ENCODE measurements around the gene TNRC6C. TPM values are rescaled to one million over a fixed set of nuclear protein-coding genes. Genes with fewer than 3 reads are reported as not detected.

The TNRC6C gene
- total RNA-seq, 4 donors from 2014 or later = 6.4 to 20.5 (median 10.5) TPM

DNA sequence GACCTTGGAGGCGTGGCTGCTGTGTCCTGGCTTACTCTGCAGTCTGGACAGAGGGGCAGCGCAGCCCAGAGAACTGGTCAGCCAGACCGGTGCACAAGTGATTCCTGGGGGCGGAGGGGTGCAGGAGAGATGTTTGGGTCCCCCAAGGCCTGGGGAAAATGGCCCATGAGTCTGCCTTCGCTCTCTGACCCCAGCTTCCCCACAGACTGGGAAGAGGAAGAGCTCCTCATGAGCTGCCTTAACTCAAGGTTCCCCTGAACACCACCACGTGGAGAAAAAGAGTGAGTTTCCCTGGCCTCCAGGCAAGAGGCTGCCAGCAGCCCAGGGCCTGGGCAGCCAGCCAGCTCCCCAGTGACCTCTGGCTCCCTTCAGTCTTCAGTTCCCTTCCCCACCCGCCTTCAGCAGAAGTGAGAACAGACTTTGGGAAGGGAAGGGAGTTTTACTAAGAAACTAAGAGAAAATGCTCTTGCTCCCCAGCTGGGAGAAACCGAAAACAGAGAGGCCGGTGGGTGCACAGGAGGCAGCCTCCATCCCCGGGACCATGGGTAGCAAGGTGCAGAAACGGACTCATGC is 185.7 kb downstream of the TNRC6C start:
- ATAC-seq (ENCODE audit: low FRiP score) (no peak), DNase-seq (ENCODE audit: low spot score) (no peak)
- TF ChIP-seq, protein P1, sequence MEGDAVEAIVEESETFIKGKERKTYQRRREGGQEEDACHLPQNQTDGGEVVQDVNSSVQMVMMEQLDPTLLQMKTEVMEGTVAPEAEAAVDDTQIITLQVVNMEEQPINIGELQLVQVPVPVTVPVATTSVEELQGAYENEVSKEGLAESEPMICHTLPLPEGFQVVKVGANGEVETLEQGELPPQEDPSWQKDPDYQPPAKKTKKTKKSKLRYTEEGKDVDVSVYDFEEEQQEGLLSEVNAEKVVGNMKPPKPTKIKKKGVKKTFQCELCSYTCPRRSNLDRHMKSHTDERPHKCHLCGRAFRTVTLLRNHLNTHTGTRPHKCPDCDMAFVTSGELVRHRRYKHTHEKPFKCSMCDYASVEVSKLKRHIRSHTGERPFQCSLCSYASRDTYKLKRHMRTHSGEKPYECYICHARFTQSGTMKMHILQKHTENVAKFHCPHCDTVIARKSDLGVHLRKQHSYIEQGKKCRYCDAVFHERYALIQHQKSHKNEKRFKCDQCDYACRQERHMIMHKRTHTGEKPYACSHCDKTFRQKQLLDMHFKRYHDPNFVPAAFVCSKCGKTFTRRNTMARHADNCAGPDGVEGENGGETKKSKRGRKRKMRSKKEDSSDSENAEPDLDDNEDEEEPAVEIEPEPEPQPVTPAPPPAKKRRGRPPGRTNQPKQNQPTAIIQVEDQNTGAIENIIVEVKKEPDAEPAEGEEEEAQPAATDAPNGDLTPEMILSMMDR (IDR thresholded peaks at IDR 0.05) = no peak

DNA sequence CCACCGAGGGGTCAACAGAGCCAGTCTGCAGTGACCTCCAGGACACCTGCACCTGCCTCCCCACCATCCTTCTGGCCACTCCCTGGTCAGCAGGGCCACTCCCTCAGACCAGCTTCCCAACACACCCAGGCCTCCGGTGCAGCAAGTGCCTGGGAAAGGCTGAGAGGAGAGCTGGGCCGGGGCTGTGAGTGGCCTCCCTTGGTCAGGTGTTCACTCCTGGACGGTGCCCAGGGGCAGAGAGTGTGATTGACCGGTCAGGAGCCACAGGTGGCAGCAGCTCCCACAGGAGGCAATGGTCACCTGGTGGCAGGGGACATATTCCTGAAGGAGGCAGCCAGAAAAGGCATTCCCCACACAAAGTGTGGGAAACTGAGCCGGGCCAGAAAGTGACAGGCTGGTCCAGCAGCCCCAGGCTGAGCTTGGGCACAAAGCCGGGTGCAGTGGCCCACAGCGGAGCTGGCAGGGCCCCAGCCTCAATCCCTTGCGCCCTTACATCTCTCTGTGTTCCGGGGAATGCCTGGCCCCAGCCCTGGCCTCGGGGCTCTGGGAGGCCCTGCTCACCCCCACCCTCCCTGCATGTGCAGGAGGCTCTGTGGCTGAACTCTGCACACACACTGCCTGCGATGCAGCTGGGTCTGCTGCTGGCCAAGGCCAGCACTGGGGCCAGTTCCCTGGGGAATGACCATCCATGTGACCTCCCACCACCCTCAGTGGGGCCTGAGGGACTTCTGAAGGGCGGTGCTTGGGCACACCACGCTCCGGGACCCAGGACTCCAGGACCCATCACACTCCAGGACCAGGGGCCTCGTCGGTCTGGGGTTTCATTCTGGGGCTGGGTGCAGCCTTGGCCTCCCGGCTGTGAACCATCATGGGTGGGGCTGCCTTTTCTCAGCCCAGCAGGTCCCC is 186.5 kb downstream of the TNRC6C start:
- TF ChIP-seq, protein P1 (IDR thresholded peaks at IDR 0.05) = no peak
- ATAC-seq (ENCODE audit: low FRiP score) (no peak), DNase-seq (ENCODE audit: low spot score) (no peak)

GRCh38 chr17:78146471-78146869 is 188.0 kb downstream of the TNRC6C start:
- DNase-seq (ENCODE audit: low spot score) = no peak
- TF ChIP-seq, protein P1 (IDR thresholded peaks at IDR 0.05) = no peak
- ATAC-seq (ENCODE audit: low FRiP score) = no peak

DNA sequence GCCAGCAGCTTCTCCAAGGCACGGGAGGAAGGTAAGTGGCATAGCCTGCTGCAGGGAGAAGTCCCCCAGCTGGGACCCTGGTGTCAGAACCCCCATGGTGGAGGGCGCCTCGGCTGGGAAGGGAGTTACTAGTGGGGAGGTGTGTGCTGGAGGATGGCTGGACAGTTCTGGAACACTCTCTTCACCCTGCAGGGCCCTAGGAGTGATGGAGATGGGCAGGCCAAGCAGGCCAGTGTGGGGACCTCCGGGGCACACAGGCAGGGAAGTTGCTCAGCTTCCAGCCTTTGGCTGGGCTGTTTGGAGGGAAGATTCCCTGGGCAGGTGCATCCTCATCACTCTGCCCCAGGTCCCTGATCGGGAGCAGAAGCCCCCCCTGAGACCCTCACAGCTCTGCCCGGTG is 188.4 kb downstream of the TNRC6C start:
- ATAC-seq (ENCODE audit: low FRiP score) (no peak), DNase-seq (ENCODE audit: low spot score) (no peak)

DNA sequence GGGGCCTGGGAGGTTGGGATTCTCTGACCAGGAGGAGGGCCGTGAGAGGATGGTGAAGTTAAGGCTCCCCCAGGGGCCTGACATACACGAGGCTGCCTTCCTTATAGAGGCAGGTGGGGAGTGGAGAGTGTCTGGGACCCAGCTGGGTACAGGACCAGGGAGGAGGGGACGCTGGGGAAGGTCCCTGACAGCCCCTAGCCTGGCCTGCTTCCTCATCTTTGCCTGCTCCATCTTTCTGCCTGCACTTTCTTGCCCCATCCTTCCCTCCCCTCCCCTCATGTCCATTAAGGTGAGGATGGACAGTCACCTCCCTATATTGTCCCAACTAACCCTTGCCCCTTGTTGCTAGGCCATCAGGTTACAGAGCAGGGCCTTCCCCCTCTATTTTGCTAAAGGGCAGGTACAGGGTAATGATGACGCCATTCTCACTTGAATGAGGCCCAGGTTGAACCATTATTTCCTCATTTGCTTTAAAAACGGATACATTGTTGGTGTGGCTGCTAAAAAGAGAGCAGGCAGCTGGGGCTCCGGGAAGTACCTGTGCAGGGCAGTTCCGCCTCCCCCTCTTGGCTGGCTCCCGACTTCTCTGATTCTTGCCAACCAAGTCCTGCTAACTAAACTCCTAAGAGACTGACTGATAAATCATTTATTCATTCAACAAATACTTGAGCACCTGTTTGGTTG is 189.0 kb downstream of the TNRC6C start:
- no peak for DNase-seq (ENCODE audit: low spot score)
- ATAC-seq (ENCODE audit: low FRiP score) = no peak
- TF ChIP-seq, protein P1 (IDR thresholded peaks at IDR 0.05) = no peak

More for the DNA sequence above, 188.4 kb downstream of the TNRC6C start:
- TF ChIP-seq, protein P1 (IDR thresholded peaks at IDR 0.05) = no peak

GRCh38 chr17:78148286-78149016 is 189.9 kb downstream of the TNRC6C start:
- DNase-seq (ENCODE audit: low spot score) = no peak
- ATAC-seq (ENCODE audit: low FRiP score) = no peak
- TF ChIP-seq, protein P1 (IDR thresholded peaks at IDR 0.05) = no peak

Data from omental fat pad (tissue), 4 donors.